Measurements from ENCODE around the gene RIT2. TPM values are rescaled to one million over a fixed set of nuclear protein-coding genes. Genes with fewer than 3 reads are reported as not detected.

Gene RIT2
- total and polyA plus RNA-seq, 4 donors, result not detected

DNA sequence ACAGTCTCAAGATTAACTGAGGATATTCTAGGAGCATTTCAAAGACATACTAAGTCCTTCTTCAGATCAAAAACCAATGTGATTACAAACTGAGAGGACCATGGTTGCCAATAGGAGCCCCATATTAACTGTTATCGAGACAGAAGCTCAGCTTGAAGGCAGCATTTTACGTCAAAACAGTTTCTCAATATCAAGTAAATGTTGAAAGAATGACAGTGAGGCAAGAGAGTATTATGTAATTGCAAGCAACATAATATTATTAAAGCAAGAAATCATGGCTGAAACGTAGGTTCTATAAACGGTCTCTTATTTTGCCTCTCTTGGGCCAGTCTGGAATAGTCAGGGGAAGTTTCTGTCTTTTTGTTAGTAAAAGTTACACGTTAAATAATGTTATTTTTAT lies 22.9 kb downstream of the RIT2 start:
- no peaks in the 10 kb centered on the region for H3K4me1 ChIP-seq (ENCODE audit: control insufficient read depth in 5 of 5, insufficient read depth in 5 of 5, low read length in 5 of 5)
- peaks cover 0 to 2% (median 0%) of the 10 kb centered on the region in 4 donors for H3K9me3 ChIP-seq (ENCODE audit: control insufficient read depth in 4 of 4, insufficient read depth in 3 of 4, low read length in 3 of 4)
- H3K9ac ChIP-seq (ENCODE audit: insufficient read depth in 1 of 2, low read length in 2 of 2), result no peak overlapping the region
- 79 to 82% methylated on average over 5 of the region's 5 CpGs for WGBS, 2 donors
- no peak for ATAC-seq (ENCODE audit: insufficient read depth, low FRiP score)
- H3K36me3 ChIP-seq (ENCODE audit: control insufficient read depth in 4 of 4, insufficient read depth in 4 of 4, low read length in 4 of 4), result no peaks in the 10 kb centered on the region
- no peak overlapping the region for H3K4me3 ChIP-seq
- TF ChIP-seq, protein P1, sequence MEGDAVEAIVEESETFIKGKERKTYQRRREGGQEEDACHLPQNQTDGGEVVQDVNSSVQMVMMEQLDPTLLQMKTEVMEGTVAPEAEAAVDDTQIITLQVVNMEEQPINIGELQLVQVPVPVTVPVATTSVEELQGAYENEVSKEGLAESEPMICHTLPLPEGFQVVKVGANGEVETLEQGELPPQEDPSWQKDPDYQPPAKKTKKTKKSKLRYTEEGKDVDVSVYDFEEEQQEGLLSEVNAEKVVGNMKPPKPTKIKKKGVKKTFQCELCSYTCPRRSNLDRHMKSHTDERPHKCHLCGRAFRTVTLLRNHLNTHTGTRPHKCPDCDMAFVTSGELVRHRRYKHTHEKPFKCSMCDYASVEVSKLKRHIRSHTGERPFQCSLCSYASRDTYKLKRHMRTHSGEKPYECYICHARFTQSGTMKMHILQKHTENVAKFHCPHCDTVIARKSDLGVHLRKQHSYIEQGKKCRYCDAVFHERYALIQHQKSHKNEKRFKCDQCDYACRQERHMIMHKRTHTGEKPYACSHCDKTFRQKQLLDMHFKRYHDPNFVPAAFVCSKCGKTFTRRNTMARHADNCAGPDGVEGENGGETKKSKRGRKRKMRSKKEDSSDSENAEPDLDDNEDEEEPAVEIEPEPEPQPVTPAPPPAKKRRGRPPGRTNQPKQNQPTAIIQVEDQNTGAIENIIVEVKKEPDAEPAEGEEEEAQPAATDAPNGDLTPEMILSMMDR (IDR thresholded peaks at IDR 0.05; ENCODE audit: control extremely low read depth, extremely low read depth), result no peak
- no peak overlapping the region for H3K27ac ChIP-seq (ENCODE audit: low read depth in 1 of 2, low read length in 1 of 2)
- DNase-seq, result no peak
- H3K27me3 ChIP-seq (ENCODE audit: control insufficient read depth in 3 of 3, insufficient read depth in 3 of 3, low read length in 2 of 3), result no peaks in the 10 kb centered on the region

DNA sequence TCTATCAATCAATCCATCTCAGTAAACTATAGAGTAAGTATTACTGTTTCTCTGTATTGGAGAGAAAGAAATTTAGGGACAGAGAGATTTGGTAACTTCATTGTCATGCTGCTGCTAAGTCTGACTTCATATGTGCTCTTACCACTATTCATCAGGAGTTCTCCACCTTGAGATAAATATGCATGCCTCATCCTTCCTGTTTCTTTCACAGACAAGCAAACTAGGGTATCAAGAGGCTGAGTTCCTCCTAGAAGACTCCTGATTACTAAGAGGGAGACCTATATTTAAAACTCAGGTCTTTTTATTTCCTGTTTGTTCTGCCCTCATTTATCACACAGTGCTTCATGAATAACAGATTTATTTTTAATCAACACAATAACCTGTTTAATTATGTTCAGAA lies 34.1 kb downstream of the RIT2 start:
- Histone ChIP-seq H3K27ac (ENCODE audit: low read depth in 1 of 2, low read length in 1 of 2) (no peak overlapping the region), H3K9ac (ENCODE audit: insufficient read depth in 1 of 2, low read length in 2 of 2) (no peak overlapping the region), H3K36me3 (ENCODE audit: control insufficient read depth in 4 of 4, insufficient read depth in 4 of 4, low read length in 4 of 4) (no peaks in the 10 kb centered on the region), H3K9me3 (ENCODE audit: control insufficient read depth in 4 of 4, insufficient read depth in 3 of 4, low read length in 3 of 4) (peaks cover 0 to 4% (median 0%) of the 10 kb centered on the region in 4 donors), H3K27me3 (ENCODE audit: control insufficient read depth in 3 of 3, insufficient read depth in 3 of 3, low read length in 2 of 3) (no peaks in the 10 kb centered on the region), H3K4me1 (ENCODE audit: control insufficient read depth in 5 of 5, insufficient read depth in 5 of 5, low read length in 5 of 5) (no peaks in the 10 kb centered on the region), H3K4me3 (no peak overlapping the region)
- DNase-seq, result no peak
- TF ChIP-seq, protein P1 (IDR thresholded peaks at IDR 0.05; ENCODE audit: control extremely low read depth, extremely low read depth), result no peak
- ATAC-seq (ENCODE audit: insufficient read depth, low FRiP score), result no peak

DNA sequence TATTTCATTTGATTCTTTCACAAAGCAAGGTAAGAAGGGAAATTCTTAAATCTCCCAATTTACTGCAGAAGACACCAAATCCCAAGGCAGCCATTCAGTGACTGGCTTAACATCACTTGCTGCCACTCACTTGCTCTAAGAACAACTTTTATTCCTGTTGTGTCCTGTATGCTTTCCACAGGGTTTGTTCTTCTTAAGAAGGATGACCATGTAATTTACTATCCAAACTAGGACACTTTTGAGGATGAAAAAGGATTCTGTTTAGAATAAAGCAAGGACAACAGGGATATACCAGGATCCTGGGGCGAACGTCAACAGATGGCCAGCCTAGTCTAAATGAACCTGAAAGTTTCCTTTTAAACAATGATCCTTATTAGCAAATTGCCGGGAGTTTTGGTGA lies 34.8 kb downstream of the RIT2 start:
- ATAC-seq (ENCODE audit: insufficient read depth, low FRiP score) (no peak), DNase-seq (no peak)
- no peak overlapping the region for H3K4me3 ChIP-seq
- peaks cover 0 to 4% (median 0%) of the 10 kb centered on the region in 4 donors for H3K9me3 ChIP-seq (ENCODE audit: control insufficient read depth in 4 of 4, insufficient read depth in 3 of 4, low read length in 3 of 4)
- 77 to 80% methylated on average over 3 of the region's 3 CpGs for WGBS, 2 donors
- H3K27ac ChIP-seq (ENCODE audit: low read depth in 1 of 2, low read length in 1 of 2), result no peak overlapping the region
- H3K27me3 ChIP-seq (ENCODE audit: control insufficient read depth in 3 of 3, insufficient read depth in 3 of 3, low read length in 2 of 3), result no peaks in the 10 kb centered on the region
- no peaks in the 10 kb centered on the region for H3K36me3 ChIP-seq (ENCODE audit: control insufficient read depth in 4 of 4, insufficient read depth in 4 of 4, low read length in 4 of 4)
- H3K4me1 ChIP-seq (ENCODE audit: control insufficient read depth in 5 of 5, insufficient read depth in 5 of 5, low read length in 5 of 5), result no peaks in the 10 kb centered on the region
- TF ChIP-seq, protein P1 (IDR thresholded peaks at IDR 0.05; ENCODE audit: control extremely low read depth, extremely low read depth), result no peak
- H3K9ac ChIP-seq (ENCODE audit: insufficient read depth in 1 of 2, low read length in 2 of 2), result no peak overlapping the region

DNA sequence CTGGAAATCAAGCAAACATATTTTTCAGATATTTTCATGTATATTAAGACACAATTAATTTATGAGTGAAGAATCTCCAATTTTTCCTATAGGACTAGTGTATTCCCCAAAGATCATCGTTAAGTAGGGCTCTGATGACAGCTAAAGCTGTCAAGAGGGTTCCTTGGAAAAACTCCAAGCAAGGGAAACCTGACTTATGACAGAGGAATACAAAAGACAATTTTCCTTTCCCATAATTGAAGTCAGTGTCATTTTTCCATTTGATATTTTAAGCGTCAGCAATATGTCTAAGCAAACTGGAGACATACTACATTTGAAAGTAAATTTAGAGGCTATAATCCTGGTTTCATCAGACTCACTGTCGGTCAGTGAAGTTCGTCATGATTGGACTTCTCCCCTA lies 36.1 kb downstream of the RIT2 start:
- no peak overlapping the region for H3K27ac ChIP-seq (ENCODE audit: low read depth in 1 of 2, low read length in 1 of 2)
- H3K9me3 ChIP-seq (ENCODE audit: control insufficient read depth in 4 of 4, insufficient read depth in 3 of 4, low read length in 3 of 4), result peaks cover 0 to 4% (median 0%) of the 10 kb centered on the region in 4 donors
- H3K4me1 ChIP-seq (ENCODE audit: control insufficient read depth in 5 of 5, insufficient read depth in 5 of 5, low read length in 5 of 5), result no peaks in the 10 kb centered on the region
- WGBS, 2 donors, result 79 to 81% methylated on average over 4 of the region's 4 CpGs
- H3K27me3 ChIP-seq (ENCODE audit: control insufficient read depth in 3 of 3, insufficient read depth in 3 of 3, low read length in 2 of 3), result no peaks in the 10 kb centered on the region
- no peaks in the 10 kb centered on the region for H3K36me3 ChIP-seq (ENCODE audit: control insufficient read depth in 4 of 4, insufficient read depth in 4 of 4, low read length in 4 of 4)
- H3K4me3 ChIP-seq, result no peak overlapping the region
- no peak for DNase-seq
- TF ChIP-seq, protein P1 (IDR thresholded peaks at IDR 0.05; ENCODE audit: control extremely low read depth, extremely low read depth), result no peak
- no peak for ATAC-seq (ENCODE audit: insufficient read depth, low FRiP score)
- H3K9ac ChIP-seq (ENCODE audit: insufficient read depth in 1 of 2, low read length in 2 of 2), result no peak overlapping the region

All from lung (tissue), 12 donors.